Liver (tissue), 9 donors: ENCODE data around the gene TLCD5. TPM values are rescaled to one million over a fixed set of nuclear protein-coding genes. Genes with fewer than 3 reads are reported as not detected.

Source experiments
- DNase-seq: peaks from one replicate; pipeline ENCODE4 v3.0.0-alpha.2; 2017; ENCODE audit warnings: low spot score
- H3K27ac ChIP-seq, 2 donors: one replicate each; pipeline ENCODE4 v1.7.0; 2013; ENCODE audit warnings: inconsistent platforms in 2 of 2, low read length in 2 of 2, control low read depth in 1 of 2, low read depth in 1 of 2, mild to moderate bottlenecking in 1 of 2
- H3K27me3 ChIP-seq, 4 donors: one replicate each; pipeline versions ENCODE4 v1.6.1 to v1.7.0; 2013; ENCODE audit warnings: low read length in 3 of 4, inconsistent platforms in 1 of 4, mild to moderate bottlenecking in 1 of 4, moderate library complexity in 1 of 4; ENCODE audit not compliant: control insufficient read depth in 4 of 4, insufficient read depth in 4 of 4
- H3K36me3 ChIP-seq, 4 donors: one replicate each; pipeline versions ENCODE4 v1.6.1 to v1.7.0; 2013; ENCODE audit warnings: low read length in 3 of 4, mild to moderate bottlenecking in 3 of 4, low read depth in 1 of 4, moderate library complexity in 1 of 4; ENCODE audit not compliant: control insufficient read depth in 4 of 4, insufficient read depth in 3 of 4
- H3K4me1 ChIP-seq, 4 donors: one replicate each; pipeline versions ENCODE4 v1.6.1 to v1.7.0; 2013; ENCODE audit warnings: low read length in 3 of 4, mild to moderate bottlenecking in 3 of 4, moderate library complexity in 1 of 4; ENCODE audit not compliant: control insufficient read depth in 4 of 4, insufficient read depth in 4 of 4
- H3K4me3 ChIP-seq, 3 donors: one replicate each; pipeline versions ENCODE4 v1.6.1 to v1.7.0; 2013; ENCODE audit warnings: low read length in 3 of 3, control low read depth in 1 of 3, low read depth in 1 of 3, mild to moderate bottlenecking in 1 of 3
- H3K9ac ChIP-seq, 2 donors: one replicate each; pipeline ENCODE4 v1.7.0; 2013; ENCODE audit warnings: low read length in 2 of 2, mild to moderate bottlenecking in 2 of 2, moderate library complexity in 2 of 2, control low read depth in 1 of 2, low read depth in 1 of 2
- H3K9me3 ChIP-seq, 4 donors: one replicate each; pipeline versions ENCODE4 v1.6.1 to v1.7.0; 2013; ENCODE audit warnings: low read length in 3 of 4; ENCODE audit not compliant: control insufficient read depth in 4 of 4
- ATF3 ChIP-seq: IDR thresholded peaks from 2 replicates; pipeline ENCODE4 v1.6.1; 2016; ENCODE audit warnings: antibody characterized with exemption
- CTCF ChIP-seq: fragments of 150-350 bp; IDR thresholded peaks from 2 replicates; pipeline ENCODE4 v1.5.1; 2017; ENCODE audit warnings: improper control_type of control experiment, low read depth, low read length; ENCODE audit not compliant: missing input control
- EGR1 ChIP-seq, 2 donors: IDR thresholded peaks; 2 replicates each; pipeline ENCODE4 v1.6.1; 2016 to 2018; ENCODE audit warnings: antibody characterized with exemption in 2 of 2, low read depth in 2 of 2
- FOXA1 ChIP-seq: IDR thresholded peaks from 2 replicates; pipeline ENCODE4 v1.6.1; 2016; ENCODE audit warnings: antibody characterized with exemption
- FOXA2 ChIP-seq: IDR thresholded peaks from 2 replicates; pipeline ENCODE4 v1.6.1; 2016; ENCODE audit warnings: antibody characterized with exemption
- GABPA ChIP-seq, 2 donors: IDR thresholded peaks in 1 of 2; conservative IDR thresholded peaks in 1 of 2; 2 replicates each; pipeline ENCODE4 v1.6.1; 2016; ENCODE audit warnings: antibody characterized with exemption in 2 of 2, mild to moderate bottlenecking in 1 of 2, moderate library complexity in 1 of 2
- HNF4A ChIP-seq, 2 donors: conservative IDR thresholded peaks; 2 replicates each; pipeline ENCODE4 v1.6.1; 2016; ENCODE audit warnings: antibody characterized with exemption in 2 of 2, mild to moderate bottlenecking in 2 of 2
- HNF4G ChIP-seq: IDR thresholded peaks from 2 replicates; pipeline ENCODE4 v1.6.1; 2016; ENCODE audit warnings: antibody characterized with exemption
- JUND ChIP-seq, 2 donors: IDR thresholded peaks; 2 replicates each; pipeline ENCODE4 v1.6.1; 2016; ENCODE audit warnings: antibody characterized with exemption in 2 of 2
- MAX ChIP-seq: IDR thresholded peaks from 2 replicates; pipeline ENCODE4 v1.6.1; 2016; ENCODE audit warnings: antibody characterized with exemption
- NR2F2 ChIP-seq: IDR thresholded peaks from 2 replicates; pipeline ENCODE4 v1.6.1; 2016; ENCODE audit warnings: antibody characterized with exemption
- RAD21 ChIP-seq, 2 donors: IDR thresholded peaks; 2 replicates each; pipeline ENCODE4 v1.6.1; 2016; ENCODE audit warnings: antibody characterized with exemption in 2 of 2, mild to moderate bottlenecking in 2 of 2
- REST ChIP-seq: IDR thresholded peaks from 2 replicates; pipeline ENCODE4 v1.6.1; 2016; ENCODE audit warnings: antibody characterized with exemption, mild to moderate bottlenecking
- RXRA ChIP-seq, 2 donors: IDR thresholded peaks; 2 replicates each; pipeline ENCODE4 v1.6.1; 2017 to 2018; ENCODE audit warnings: antibody characterized with exemption in 2 of 2, mild to moderate bottlenecking in 1 of 2
- SP1 ChIP-seq: IDR thresholded peaks from 2 replicates; pipeline ENCODE4 v1.6.1; 2018; ENCODE audit warnings: antibody characterized with exemption, mild to moderate bottlenecking
- TAF1 ChIP-seq: conservative IDR thresholded peaks from 2 replicates; pipeline ENCODE4 v1.6.1; 2016; ENCODE audit warnings: antibody characterized with exemption, mild to moderate bottlenecking
- YY1 ChIP-seq: IDR thresholded peaks from 2 replicates; pipeline ENCODE4 v1.6.1; 2016; ENCODE audit warnings: antibody characterized with exemption, mild to moderate bottlenecking
- ZBTB33 ChIP-seq: IDR thresholded peaks from 2 replicates; pipeline ENCODE4 v1.6.1; 2016; ENCODE audit warnings: antibody characterized with exemption
- WGBS: extraction: QIAGEN DNeasy Blood & Tissue Kit; methylation state at CpG from one replicate; pipeline ENCODE4 v1.1.7; 2013; 5-methylcytosine and 5-hydroxymethylcytosine counted together
- polyA plus RNA-seq, 2 donors: library from polyadenylated mRNA; stranded (reverse) in 1 of 2; unstranded in 1 of 2; fragments of 200-250 nt in 1 of 2; fragments of >200 nt in 1 of 2; fragmentation: Nextera tagmentation in 1 of 2; extraction: Ambion mirVana in 1 of 2; gene quantifications; one replicate each; pipeline versions ENCODE4 v1.2.1 to v1.2.3, GENCODE V29; 2013 to 2015
- total RNA-seq, 2 donors: library from RNA; depleted of rRNA; stranded (reverse); fragments of >200 nt; gene quantifications; one replicate each; pipeline ENCODE4 v1.2.3, GENCODE V29; 2014
- donor health status: healthy.
- donor health status: healthy.
- donor health status: healthy.
- donor health status: healthy.
- donor health status: healthy.

TLCD5 gene
- total and polyA plus RNA-seq, 4 donors: 0.31 to 1.2 (median 0.68) TPM

- Histone ChIP-seq H3K27ac (peak overlapping the region in 1 of 2 donors; percentile 37), H3K27me3 (no peaks in the 10 kb centered on the region), H3K4me1 (peaks cover 7 to 56% (median 35%) of the 10 kb centered on the region in 4 donors), H3K4me3 (no peak overlapping the region), H3K9ac (no peak overlapping the region), H3K9me3 (no peaks in the 10 kb centered on the region), H3K36me3 (no peaks in the 10 kb centered on the region)
- 75% methylated on average over 2 of the region's 2 CpGs for WGBS
- TF ChIP-seq NR2F2 (no peak), REST (no peak), MAX (no peak), SP1 (no peak), HNF4G (no peak), FOXA2 (no peak), JUND (IDR thresholded peaks at IDR 0.05) (no peak), RXRA (IDR thresholded peaks at IDR 0.05) (no peak), EGR1 (IDR thresholded peaks at IDR 0.05; ENCODE audit: low read depth in 2 of 2) (no peak), YY1 (no peak), HNF4A (conservative IDR thresholded peaks at IDR 0.05) (no peak), GABPA (IDR thresholded peaks at IDR 0.05 in 1 of 2, conservative IDR thresholded peaks at IDR 0.05 in 1 of 2) (no peak), RAD21 (IDR thresholded peaks at IDR 0.05) (no peak), CTCF (no peak), ZBTB33 (no peak), ATF3 (no peak), TAF1 (no peak), FOXA1 (no peak)
- no peak for DNase-seq
These were observed 18.3 kb downstream of the TLCD5 start for GRCh38 chr11:120343429-120343828.
